MM.1S (cell line): ENCODE data around the gene TNFAIP8.

ENCODE experiments used
- DNase-seq: peaks from one replicate; pipeline ENCODE4 v3.0.0-alpha.2; 2015
- H2AFZ ChIP-seq: fragments of 300-600 bp; sonication (generic); 2 replicates; pipeline ENCODE4 v1.6.0; 2016; ENCODE audit warnings: antibody characterized with exemption, low read length
- H3F3A ChIP-seq: fragments of 300-600 bp; sonication (generic); 2 replicates; pipeline ENCODE4 v1.6.1; 2016; ENCODE audit warnings: mild to moderate bottlenecking, antibody characterized with exemption, low read length, moderate library complexity, mixed read lengths; ENCODE audit not compliant: insufficient read depth
- H3K27ac ChIP-seq: fragments of 300-600 bp; sonication (generic); 2 replicates; pipeline ENCODE4 v1.5.1; 2016; ENCODE audit warnings: mild to moderate bottlenecking, low read length
- H3K27me3 ChIP-seq: fragments of 300-600 bp; sonication (generic); replicated peaks from 2 replicates; pipeline ENCODE4 v1.6.0; 2016; ENCODE audit warnings: low read length; ENCODE audit not compliant: insufficient read depth
- H3K36me3 ChIP-seq: fragments of 300-600 bp; sonication (generic); replicated peaks from 2 replicates; pipeline ENCODE4 v1.6.1; 2016; ENCODE audit warnings: mild to moderate bottlenecking, low read length, mixed read lengths; ENCODE audit not compliant: insufficient read depth
- H3K4me1 ChIP-seq: fragments of 300-600 bp; sonication (generic); 2 replicates; pipeline ENCODE4 v1.6.1; 2016; ENCODE audit warnings: low read length, mixed read lengths
- H3K4me2 ChIP-seq: fragments of 300-600 bp; sonication (generic); 2 replicates; pipeline ENCODE4 v1.6.0; 2016; ENCODE audit warnings: low read depth, low read length
- H3K4me3 ChIP-seq: fragments of 300-600 bp; sonication (generic); 2 replicates; pipeline ENCODE4 v1.5.1; 2016; ENCODE audit warnings: low read length, mixed read lengths
- H3K79me2 ChIP-seq: fragments of 300-600 bp; sonication (generic); 2 replicates; pipeline ENCODE4 v1.6.1; 2016; ENCODE audit warnings: mixed run types, low read length, mixed read lengths
- H3K9ac ChIP-seq: fragments of 300-600 bp; sonication (generic); 2 replicates; pipeline ENCODE4 v1.6.1; 2016; ENCODE audit warnings: low read length, mixed read lengths
- H3K9me2 ChIP-seq: fragments of 300-600 bp; sonication (generic); replicated peaks from 2 replicates; pipeline ENCODE4 v1.6.1; 2016; ENCODE audit warnings: mild to moderate bottlenecking, low read length, mixed read lengths; ENCODE audit not compliant: insufficient read depth
- H3K9me3 ChIP-seq: fragments of 300-600 bp; sonication (generic); replicated peaks from 2 replicates; pipeline ENCODE4 v1.6.1; 2016; ENCODE audit warnings: mild to moderate bottlenecking, low read length, mixed read lengths; ENCODE audit not compliant: insufficient read depth
- H4K20me1 ChIP-seq: fragments of 300-600 bp; sonication (generic); 2 replicates; pipeline ENCODE4 v1.6.1; 2016; ENCODE audit warnings: mild to moderate bottlenecking, low read length, moderate library complexity, mixed read lengths; ENCODE audit not compliant: insufficient read depth
- EZH2 ChIP-seq: fragments of 300-600 bp; sonication (generic); optimal IDR thresholded peaks from 2 replicates; pipeline ENCODE3; 2017; ENCODE audit warnings: low read depth, mild to moderate bottlenecking, antibody characterized with exemption, low read length, mixed read lengths
- EZH2phosphoT487 ChIP-seq: fragments of 300-600 bp; sonication (generic); IDR thresholded peaks from 2 replicates; pipeline ENCODE4 v1.6.1; 2018; ENCODE audit warnings: antibody characterized with exemption, low read length
- TF ChIP-seq, protein P1 (sequence below): fragments of 300-600 bp; sonication (generic); IDR thresholded peaks from 2 replicates; pipeline ENCODE4 v1.5.1; 2016; ENCODE audit warnings: antibody characterized with exemption, low read length, mixed read lengths

The TNFAIP8 gene

DNA sequence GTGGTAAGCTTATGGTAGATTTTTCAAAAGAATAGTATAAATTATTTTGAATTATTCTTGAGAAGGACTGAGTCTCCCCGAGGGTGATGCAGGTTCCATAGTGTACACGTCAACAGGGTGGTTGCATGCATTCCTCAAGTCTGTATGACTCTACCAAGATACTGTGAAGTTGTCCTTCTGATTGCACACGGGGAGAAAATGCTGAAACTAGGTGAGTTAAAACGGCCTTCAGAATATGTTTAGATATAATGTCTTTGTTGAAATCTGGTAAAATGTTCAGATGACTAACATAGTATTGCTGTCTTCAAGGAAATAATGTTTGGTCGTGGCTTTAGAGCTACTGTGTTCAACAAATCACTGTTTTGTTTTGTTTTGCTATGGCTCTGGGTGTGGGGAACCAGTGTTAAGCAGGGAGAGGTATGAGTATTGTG, 22.4 kb upstream of the TNFAIP8 start:
- no peaks in the 10 kb centered on the region for H4K20me1 ChIP-seq
- no peaks in the 10 kb centered on the region for H3K9me2 ChIP-seq
- peaks cover 65% of the 10 kb centered on the region for H3F3A ChIP-seq
- H3K4me2 ChIP-seq, result peak overlapping the region; percentile 94
- peak; percentile 33 for DNase-seq
- H3K4me3 ChIP-seq, result peak overlapping the region; percentile 83
- H3K36me3 ChIP-seq, result no peaks in the 10 kb centered on the region
- TF ChIP-seq EZH2phosphoT487 (no peak), EZH2 (no peak)
- TF ChIP-seq, protein P1, sequence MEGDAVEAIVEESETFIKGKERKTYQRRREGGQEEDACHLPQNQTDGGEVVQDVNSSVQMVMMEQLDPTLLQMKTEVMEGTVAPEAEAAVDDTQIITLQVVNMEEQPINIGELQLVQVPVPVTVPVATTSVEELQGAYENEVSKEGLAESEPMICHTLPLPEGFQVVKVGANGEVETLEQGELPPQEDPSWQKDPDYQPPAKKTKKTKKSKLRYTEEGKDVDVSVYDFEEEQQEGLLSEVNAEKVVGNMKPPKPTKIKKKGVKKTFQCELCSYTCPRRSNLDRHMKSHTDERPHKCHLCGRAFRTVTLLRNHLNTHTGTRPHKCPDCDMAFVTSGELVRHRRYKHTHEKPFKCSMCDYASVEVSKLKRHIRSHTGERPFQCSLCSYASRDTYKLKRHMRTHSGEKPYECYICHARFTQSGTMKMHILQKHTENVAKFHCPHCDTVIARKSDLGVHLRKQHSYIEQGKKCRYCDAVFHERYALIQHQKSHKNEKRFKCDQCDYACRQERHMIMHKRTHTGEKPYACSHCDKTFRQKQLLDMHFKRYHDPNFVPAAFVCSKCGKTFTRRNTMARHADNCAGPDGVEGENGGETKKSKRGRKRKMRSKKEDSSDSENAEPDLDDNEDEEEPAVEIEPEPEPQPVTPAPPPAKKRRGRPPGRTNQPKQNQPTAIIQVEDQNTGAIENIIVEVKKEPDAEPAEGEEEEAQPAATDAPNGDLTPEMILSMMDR, result no peak
- H3K27ac ChIP-seq, result peak overlapping the region; percentile 95
- peak overlapping the region; percentile 76 for H3K9ac ChIP-seq
- peaks cover 65% of the 10 kb centered on the region for H3K4me1 ChIP-seq
- H3K79me2 ChIP-seq, result peaks cover 95% of the 10 kb centered on the region
- H3K9me3 ChIP-seq, result no peaks in the 10 kb centered on the region
- H2AFZ ChIP-seq, result no peak overlapping the region
- no peaks in the 10 kb centered on the region for H3K27me3 ChIP-seq

DNA sequence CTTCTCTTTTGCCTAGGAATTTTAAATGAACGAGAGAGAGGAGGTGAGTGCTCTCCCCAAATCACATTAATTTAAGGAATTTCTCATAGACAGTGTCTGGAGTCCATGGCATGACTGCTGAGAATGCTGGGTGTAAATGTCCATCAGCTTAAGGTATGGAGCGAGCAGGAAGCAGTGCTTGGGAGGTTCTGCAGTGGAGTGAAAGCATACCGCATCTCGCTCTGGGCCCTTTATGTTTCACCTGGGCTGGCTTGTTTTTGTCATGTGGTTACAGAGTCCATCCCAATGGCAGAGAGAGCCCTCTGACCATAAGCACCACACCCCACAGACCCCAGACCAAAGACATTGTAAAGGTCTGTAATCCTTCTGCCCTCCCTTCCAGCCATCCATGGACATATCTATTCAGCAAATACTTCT, 20.6 kb upstream of the TNFAIP8 start:
- peaks cover 96% of the 10 kb centered on the region for H3K79me2 ChIP-seq
- TF ChIP-seq, protein P1, result no peak
- TF ChIP-seq EZH2phosphoT487, result no peak
- no peak for TF ChIP-seq EZH2
- no peaks in the 10 kb centered on the region for H4K20me1 ChIP-seq
- H3F3A ChIP-seq, result peaks cover 77% of the 10 kb centered on the region
- peak overlapping the region; percentile 95; the same call in 1 of the 2 replicates for H3K27ac ChIP-seq
- peak overlapping the region; percentile 94 for H3K4me2 ChIP-seq
- DNase-seq, result peak; percentile 49
- H2AFZ ChIP-seq, result no peak overlapping the region
- no peaks in the 10 kb centered on the region for H3K9me3 ChIP-seq
- peak overlapping the region; percentile 83 for H3K4me3 ChIP-seq
- no peaks in the 10 kb centered on the region for H3K36me3 ChIP-seq
- H3K27me3 ChIP-seq, result no peaks in the 10 kb centered on the region
- peak overlapping the region; percentile 76 for H3K9ac ChIP-seq
- peaks cover 60% of the 10 kb centered on the region for H3K4me1 ChIP-seq
- H3K9me2 ChIP-seq, result no peaks in the 10 kb centered on the region

DNA sequence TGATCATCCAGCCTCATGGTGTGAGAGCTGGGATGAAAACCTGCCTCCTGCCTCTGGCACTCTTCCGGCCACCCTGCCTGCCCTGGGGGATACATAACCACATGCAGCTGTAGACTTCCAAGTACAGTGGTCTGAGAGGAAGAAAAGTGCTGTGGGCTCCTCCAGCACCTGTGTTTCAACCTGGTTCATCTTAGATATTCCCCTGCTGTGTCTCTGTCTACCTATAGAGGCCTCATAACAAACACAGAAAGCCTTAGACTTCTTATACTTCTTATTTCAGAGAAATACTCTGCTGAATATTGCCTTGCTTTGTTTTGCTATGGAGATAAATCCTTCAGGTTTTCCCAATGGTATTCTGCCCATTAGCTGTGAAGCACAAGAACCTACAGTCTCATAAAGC, 19.6 kb upstream of the TNFAIP8 start:
- Histone ChIP-seq H3K27me3 (no peaks in the 10 kb centered on the region), H3F3A (peaks cover 87% of the 10 kb centered on the region), H4K20me1 (no peaks in the 10 kb centered on the region), H3K36me3 (no peaks in the 10 kb centered on the region), H3K9ac (peak overlapping the region; percentile 76; the same call in 1 of the 2 replicates), H3K4me2 (peak overlapping the region; percentile 94), H3K4me3 (peak overlapping the region; percentile 83), H3K9me3 (no peaks in the 10 kb centered on the region), H3K9me2 (no peaks in the 10 kb centered on the region), H3K4me1 (peaks cover 51% of the 10 kb centered on the region), H2AFZ (no peak overlapping the region), H3K79me2 (peaks cover 94% of the 10 kb centered on the region), H3K27ac (peak overlapping the region; percentile 95; the same call in 1 of the 2 replicates)
- TF ChIP-seq EZH2phosphoT487, result no peak
- TF ChIP-seq, protein P1, result peak; percentile 30
- peak; percentile 53 for DNase-seq
